DMS53 treated with DMSO at 0.1 percent for 48 hours (cell line): ENCODE results near the gene COX18.
A peak's percentile ranks its signal among the peaks of the same experiment; 100 is the strongest.

Source experiments
- DNase-seq: peaks from one replicate; lab custom pipeline; 2025; ENCODE audit not compliant: unreplicated experiment; lab: John Stamatoyannopoulos, UW

Gene COX18, protein sequence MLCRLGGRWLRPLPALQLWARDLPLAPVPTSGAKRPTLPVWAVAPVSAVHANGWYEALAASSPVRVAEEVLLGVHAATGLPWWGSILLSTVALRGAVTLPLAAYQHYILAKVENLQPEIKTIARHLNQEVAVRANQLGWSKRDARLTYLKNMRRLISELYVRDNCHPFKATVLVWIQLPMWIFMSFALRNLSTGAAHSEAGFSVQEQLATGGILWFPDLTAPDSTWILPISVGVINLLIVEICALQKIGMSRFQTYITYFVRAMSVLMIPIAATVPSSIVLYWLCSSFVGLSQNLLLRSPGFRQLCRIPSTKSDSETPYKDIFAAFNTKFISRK

DNA sequence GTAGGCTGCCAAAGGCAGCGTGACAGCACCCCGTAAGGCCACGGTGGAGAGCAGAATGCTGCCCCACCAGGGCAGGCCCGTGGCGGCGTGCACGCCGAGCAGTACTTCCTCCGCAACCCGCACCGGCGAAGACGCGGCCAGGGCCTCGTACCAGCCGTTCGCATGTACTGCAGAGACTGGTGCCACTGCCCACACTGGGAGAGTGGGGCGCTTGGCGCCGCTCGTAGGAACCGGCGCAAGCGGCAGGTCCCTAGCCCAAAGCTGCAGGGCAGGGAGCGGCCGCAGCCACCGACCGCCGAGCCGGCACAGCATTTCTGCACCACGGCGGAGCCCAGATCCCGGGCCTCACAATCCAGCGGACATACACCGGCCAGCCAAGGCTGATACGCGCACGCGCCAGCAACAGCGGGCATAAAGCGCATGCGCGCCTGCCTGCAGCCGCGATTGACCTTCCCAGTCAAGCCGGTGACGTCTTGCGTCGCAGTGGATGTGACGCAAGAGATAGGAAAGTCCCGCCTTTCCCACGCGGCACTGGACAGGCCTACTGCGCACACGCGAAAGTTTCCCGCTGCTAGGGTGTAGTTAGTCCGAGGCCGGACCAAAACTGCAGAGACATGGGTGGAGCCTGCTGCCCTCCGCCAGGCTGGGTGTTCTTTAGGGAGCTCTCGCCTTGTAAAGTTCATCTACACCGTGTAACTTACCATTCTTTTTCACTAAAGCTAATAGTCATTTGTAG lies at the start of gene COX18:
Gene COX18 (minus strand): TSS at position 379 of the 736 bp plus-strand sequence. CDS start 67 bp downstream, at position 312.
- DNase-seq, result peak; percentile 90

DNA sequence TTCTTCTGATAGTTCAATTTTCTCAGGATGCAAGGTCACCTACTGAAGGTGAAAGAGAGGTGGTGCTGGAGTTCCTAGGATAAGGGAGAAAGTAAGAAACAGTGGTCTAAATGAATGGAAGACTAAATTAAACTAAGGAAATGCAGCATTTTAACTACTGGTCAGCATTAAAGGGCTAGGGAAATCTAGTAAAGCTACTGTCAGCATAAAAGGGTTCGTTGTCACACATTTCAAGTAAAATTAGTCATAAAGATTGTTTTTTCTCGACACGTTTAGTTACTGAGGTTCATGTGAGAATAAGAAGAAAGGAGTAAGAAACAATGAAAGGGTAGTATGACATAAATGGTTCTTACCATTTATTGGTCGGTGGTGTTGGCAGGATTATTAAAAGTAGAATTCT lies 40.0 kb upstream of the COX18 start:
- no peak for DNase-seq

DNA sequence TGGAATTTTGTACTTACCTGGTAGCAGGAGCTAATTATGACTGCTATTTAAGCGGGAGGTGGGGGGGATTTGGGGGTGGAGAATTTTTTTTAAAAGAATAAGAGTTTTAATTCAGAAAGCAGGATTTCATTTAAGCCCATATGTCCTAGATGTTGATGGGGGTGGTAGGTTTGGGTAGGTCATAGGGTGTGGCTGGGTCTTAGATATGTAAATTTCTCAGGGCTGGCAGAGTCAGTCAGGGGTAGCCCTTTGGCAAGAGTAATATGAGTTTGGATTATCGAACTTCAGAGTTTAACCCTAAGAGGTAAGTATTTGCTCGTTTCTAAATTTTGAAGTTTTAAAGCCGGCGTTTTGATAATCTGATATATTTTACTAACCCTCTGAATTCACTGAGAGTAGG lies 35.2 kb upstream of the COX18 start:
- DNase-seq, result no peak

DNA sequence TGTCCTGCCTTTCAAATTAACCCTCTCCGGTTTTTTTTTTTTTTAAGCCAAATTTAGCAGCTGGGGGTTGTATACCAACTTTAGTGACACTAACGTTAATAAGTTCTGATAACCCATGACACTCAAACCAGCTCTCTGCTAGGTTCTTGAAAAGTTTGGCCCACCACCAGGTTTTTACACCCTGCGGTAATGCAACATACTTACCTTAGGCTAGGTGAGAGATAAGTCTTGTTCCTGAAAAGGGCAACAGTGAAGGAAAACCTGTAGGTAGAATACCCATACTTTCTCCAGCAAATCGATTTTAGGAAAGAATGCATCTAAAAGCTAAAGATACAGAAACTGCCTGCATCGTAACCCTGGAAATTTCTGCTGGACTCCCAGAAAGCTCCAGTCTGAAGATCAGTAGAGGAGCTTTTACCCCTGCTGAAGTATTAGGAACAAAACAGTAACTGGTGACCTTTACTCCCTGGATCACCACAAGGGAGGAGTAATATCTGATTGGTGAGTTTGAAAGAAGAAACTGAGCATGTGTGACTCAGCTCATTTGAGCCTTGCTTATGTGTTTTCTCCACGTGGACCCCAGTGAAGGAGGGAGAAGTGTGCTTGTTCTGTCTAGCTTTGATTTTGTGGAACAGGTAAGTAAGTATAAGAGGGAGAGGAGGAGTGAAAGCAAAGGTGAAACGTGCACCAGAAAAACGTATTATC lies 34.4 kb upstream of the COX18 start:
- DNase-seq, result no peak

DNA sequence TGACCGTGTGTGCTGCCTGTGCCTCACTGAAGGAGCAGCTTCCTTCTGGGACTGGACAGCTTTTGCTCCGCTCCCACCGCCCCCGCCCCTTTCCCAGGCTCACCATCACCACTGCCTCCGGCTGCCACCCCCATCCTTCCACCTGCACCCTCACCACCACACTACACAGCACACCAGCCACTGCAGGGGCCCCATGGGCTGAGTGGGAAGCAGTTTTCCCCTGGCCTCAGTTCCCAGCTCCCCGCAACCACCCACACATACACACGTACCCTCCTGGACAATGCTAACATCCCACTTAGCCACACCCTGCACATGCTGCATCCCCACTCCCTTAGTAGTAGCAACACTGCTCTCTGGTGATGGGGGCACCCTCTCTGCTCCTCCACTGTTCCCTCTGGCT lies 29.6 kb upstream of the COX18 start:
- no peak for DNase-seq

DNA sequence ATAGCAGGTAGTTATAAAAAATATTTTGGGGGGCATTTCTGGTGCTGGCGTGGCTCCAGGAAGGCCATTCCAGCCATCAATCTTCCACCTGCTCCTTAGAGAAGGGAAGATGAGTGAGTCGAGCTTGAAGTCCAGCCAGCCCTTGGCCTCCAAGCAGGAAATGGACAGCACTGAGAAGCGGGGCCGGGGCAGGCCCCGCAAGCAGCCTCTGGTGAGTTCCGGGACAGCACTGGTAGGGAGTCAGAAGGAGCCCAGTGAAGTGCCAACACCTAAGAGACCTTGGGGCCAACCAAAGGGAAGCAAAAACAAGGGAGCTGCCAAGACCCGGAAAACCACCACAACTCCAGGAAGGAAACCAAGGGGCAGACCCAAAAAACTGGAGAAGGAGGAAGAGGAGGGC lies 29.2 kb upstream of the COX18 start:
- DNase-seq, result no peak

DNA sequence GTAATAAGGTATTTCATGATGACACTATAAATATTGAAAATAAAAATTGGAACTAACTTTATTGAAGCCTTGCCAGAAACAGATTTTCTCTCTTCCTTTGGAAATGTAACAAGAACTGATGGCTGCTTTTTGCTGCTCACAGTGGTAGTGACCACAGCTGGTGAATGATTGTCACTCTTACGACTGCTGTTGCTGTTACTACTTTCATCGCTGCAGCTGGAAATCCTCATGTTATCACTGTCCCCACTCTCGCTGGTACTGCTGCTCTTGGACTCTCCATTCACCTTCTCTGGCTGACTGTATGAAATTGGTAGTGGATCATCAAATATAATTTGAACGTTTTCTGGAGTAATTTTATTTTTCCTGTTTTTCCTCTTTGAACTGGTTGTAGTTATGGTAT lies 28.5 kb upstream of the COX18 start:
- no peak for DNase-seq

DNA sequence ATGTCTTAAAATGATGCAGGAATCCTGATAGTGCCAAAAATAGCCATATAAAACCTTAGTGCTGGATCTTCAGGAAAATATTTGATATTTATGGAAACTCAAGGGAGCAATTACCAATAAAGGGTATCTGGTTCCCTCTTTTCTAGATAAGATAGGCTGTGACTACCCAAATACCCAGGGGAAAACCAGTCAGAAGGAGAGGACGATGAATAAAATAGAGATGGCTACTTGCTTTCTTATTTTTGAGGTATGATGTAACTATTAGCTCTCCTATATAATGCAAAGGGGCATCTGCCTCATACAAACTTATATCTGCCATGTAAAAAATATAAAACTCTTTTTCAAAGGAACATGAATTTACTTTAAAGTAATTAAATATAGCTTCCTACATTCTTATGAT lies 23.4 kb upstream of the COX18 start:
- DNase-seq, result no peak

DNA sequence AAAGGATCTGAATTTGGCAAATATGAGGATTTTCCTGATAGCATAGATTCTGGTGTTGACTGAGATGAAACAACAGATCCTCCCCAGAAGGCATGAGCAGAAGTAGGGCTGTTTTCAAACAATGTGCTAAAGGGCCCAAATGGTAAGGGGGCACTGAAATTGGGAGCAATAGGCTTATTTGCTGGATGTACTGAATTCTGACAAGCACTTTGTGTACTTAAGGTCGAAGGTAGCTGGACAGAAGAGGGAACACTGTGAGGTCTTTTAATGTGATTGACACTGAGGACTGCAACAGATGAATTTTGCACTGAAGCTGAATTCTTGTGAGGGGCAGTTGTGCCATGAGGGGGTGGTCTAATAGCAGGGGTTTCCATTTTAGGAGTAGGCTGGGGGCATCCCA lies 21.2 kb upstream of the COX18 start:
- no peak for DNase-seq

DNA sequence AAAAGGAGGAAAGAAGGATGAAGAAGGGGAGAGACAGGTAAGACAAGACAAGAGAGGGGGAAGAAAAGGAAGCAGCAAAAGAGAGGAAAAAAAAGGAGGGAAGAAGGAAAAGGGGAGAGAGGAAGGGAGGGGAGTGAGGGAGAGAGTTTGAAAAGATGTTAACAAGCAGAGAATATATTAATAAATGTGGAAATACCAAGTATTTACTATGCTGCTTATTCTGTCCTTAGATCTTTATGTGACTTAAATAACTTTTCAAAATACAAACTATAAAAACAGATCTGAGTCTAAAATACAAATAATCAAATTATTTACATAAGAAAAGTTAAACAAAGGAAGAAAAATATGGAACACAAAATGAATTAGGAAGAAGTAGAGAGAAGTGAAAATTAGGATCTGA lies 18.4 kb upstream of the COX18 start:
- no peak for DNase-seq

DNA sequence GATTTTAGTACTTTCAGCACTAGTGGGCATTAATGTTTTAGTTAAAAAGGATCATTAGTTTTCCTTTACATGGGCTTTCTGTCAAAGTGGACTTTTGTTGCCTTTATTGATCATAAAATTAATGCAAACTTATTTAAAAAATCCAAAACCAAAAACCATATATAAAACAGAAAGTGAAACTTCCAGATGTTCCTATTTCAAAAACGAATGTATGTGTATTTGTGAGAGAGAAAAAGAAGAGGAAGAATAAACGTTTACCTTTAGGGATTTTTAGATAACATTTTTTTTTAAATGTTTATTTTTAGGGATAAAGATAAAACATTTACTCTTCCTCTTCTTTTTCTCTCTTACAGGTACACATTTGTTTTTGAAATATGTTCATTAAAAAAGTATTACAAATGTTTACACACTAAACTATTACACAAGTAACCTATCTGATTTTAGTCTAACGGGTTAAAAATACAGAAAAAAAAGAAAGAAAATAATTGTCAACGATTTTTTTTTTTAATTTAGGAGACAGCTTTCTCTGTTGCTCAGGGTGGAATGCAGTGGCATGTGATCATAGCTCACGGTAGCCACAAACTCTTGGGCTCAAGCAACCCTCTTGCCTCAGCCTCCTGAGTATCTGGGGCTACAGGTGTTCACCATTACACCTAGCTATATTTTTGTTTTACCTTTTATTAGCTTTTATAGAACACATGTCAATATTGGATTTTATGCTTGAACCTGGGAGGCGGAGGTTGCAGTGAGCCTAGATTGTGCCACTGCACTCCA lies 16.8 kb upstream of the COX18 start:
- no peak for DNase-seq

DNA sequence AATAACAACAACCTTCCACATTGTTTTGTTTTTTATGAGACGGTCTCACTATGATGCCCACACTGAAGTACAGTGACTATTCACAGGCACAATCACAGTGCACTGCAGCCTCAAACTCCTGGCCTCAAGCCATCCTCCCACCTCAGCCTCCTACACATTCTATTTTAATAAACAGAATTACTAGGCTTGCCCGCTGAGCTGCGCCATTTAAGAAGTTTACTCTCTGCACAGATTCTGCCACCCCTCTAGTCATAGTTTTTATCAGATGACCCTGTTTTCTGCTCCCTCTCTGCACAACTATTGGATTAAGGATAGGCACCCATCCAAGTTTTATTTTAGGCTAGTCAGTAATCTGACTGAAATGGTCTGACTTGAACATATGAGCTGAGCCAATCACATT lies 11.3 kb upstream of the COX18 start:
- DNase-seq, result no peak

DNA sequence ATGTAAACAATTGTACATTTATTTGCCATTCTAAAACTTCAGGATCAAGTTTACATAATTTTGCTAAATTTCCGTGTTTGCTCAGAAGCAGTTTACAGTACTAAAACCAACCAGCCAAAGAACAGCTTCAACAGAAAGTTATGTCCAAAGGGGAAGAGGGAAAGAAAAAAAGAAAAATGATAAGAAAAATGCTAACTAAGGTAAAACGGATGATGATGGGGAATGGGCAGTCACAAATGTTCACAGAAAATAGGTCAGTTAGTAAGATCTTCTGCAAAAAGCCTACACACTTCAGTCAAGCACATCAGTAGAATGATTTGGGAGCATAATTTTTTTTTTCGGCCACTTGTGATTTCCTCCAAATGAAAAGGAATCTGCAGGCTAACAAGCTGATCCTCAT lies 6.3 kb upstream of the COX18 start:
- no peak for DNase-seq

DNA sequence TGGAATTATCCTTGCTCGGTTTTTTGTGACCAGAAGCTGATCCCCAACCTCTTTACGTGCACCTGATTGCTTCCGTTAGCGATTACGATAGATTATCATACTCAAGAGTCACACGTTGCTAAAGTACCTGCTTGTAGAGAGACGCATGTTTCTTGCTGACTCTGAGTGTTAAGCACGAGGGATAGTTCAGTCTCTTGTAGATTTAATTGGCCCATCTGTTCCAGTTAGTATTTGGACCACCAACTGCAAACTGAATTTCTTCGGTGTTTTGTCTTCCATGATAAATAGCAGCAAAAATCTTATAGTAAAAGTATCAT lies 516 bp upstream of the COX18 start:
- DNase-seq, result peak; percentile 74

DNA sequence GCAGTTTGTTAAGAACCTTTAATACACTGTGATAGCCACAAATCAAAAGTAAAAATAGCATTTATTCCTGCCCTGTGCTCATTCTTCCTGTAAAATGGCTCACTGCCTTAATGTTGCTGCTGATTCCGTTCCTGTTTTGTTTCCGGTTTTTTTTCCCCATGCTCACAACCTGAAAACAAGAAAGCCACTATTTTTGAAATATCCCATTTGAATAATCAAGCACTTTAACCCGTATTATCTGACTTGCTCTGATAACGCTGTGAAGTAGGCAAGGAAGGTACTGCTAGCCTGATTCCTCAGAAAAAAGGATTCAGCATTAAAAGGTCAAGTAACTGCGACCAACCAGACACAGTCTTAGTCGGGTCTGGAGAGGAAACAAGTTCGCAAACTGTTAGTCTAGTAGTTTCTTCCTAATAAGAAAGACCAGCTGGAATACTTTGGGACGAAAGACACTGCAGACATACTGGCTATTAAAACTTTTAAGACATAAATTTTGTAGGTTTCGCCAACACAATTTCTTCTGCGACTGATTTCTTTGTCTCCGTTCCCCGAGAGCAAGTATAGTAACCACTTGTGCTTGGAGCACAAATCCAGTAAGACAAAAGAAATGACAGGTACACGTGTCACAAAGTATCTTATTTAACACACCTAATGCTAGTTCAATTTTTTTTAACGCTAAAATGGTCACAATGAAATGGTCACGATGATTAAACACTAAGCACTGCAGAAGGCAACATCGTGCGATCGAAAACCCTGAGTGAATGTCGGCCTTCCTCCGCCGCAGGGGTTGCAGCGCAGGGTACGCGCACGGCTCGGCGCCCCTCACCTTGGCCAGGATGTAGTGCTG lies 802 bp downstream of the COX18 start:
- peak; percentile 57 for DNase-seq

DNA sequence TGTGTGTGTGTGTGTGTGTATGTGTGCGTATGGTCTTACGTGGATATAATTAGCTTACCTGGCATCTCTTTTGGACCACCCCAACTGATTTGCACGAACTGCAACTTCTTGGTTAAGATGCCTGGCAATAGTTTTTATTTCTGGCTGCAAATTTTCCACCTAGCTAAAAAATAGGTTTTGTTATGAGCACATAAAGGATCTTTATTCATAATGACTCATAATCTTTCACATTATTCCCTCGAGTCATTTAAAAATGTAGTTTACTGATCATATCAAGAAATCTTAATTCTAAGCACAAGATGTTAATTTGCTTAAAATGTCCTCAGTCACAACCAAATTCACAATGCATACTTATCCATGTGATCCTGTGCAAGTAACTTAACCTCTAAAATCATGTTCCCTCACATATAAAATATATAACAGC lies 1.5 kb downstream of the COX18 start:
- no peak for DNase-seq

DNA sequence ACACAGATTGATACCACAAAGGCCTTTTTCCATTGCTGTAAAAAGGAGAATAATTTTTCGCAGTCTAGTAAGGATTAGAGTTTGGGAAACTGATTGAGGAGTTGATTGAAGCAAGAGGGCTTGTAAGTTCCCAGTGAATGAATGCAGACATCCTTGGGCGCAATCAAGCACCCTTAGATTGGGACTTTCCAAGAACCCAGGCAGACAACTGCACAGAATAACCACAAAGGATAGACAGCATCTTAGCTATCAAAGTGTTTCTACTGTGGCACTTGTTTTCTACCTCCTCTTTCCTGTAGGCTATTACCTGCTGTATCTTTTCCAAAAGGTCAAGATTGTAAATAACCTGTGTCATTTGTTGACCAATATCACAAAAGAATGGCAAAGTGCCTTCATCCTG lies 2.6 kb downstream of the COX18 start:
- no peak for DNase-seq

DNA sequence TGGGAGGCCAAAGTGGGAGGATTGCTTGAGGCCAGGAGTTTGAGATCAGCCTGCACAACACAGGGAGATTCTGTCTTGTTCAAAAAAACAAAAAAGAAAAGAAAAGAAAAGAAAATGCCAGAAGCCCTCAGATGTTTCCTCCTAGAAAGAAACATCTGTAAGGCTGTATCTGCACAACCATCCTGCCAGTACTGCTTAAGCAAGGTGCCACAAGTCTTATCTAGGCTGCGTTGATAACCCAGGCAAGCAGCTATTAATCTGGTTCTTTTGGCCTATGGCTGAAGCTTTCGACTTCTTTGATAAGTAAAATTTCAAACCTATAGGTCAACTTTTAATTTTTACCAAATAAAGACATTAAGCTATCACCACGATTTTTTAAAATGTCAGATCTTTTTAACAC lies 3.1 kb downstream of the COX18 start:
- DNase-seq, result no peak

DNA sequence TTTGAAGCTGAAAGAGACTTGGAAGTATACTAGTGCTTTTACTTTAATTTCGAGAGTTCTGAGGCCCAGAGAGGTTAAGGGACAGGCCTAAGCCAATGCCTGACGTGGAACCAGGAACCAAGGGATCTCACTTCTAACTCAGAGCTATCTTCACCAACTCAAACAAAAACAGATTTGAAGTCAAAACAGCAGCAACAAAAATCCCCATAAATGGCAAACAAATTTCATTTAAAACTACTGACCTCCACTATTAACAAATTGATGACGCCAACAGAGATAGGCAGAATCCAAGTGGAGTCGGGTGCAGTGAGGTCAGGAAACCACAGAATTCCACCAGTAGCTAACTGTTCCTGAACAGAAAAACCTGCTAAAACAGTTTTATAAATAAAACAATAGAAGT lies 5.0 kb downstream of the COX18 start:
- no peak for DNase-seq

DNA sequence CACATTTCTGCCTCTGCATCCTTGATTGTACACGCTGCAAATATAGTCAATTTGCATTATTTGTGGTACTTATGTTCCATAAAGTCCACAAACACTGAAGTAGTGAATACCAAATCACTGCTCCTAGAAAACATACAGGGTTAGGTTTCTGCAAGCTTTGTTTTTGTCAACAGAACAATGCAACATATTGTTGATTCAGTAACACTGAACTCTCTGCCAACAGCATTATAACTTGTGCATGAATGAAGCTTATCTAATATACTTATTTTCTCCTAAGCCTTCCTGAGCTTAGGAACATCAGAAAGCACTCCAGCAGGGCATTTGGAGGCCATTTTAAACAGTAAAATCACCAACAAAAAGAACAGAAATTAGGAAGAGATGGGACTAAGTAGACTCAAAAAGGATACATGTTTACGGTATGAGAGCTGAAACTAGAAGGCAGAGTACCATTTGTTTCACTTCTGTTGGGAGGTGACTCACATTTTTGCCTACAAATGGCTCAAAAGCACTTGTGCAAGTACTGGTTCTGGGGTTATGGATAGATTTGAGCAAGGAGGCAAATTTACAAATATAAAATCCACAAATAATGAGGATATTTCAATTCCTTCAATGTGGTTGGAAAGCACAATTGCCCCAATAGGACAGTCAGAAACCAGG lies 14.1 kb downstream of the COX18 start:
- no peak for DNase-seq
